Hematopoietic multipotent progenitor cell treated with erythropoietin and hydrocortisone succinate and interleukin-3 and kit ligand, for 8 days (in vitro differentiated cells): ENCODE data around the gene NRP2.

Source experiments
- DNase-seq: peaks from one replicate; pipeline ENCODE4 v3.0.0-alpha.2; 2015

The NRP2 gene

DNA sequence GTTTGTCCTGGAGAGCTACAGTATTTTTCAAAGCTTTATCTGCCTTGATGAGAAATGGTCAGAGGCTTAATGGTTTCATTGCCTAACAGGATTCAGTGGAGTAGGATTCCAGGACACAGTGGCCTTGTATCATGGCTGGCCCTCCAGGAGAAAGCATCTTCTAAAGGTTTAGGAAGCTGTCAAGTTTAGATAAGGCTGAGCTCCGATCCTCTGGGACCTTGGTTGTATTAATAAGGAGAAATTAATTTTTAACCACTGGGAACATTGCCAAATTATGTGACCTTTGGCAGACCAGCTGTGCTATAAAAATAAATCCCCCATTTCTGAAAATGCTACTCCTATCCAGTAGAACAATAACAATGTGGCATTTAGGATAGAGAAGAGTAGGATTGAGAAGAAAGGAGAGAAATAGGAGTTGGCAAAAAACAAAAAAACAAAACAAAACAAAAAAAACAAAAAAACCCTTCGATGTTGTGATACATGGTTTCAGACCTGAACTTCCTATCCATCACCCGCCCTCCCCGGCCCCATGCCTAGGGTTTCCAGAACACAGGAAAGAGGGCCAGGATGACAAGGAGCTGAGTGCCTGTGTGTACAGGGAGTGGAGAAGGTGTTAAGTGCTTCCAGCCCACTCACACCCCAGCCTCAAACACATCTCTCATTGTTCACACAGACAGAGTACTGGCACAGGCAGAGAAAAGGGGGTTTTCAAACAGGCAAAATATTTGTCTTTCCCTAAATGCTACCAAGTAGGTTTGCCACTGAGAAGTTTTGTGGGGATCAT is 6.3 kb downstream of the NRP2 start:
- no peak for DNase-seq

GRCh38 chr2:205689820-205690219 is 7.5 kb downstream of the NRP2 start:
- DNase-seq: no peak

GRCh38 chr2:205692104-205692503 is 9.8 kb downstream of the NRP2 start:
- DNase-seq: no peak

DNA sequence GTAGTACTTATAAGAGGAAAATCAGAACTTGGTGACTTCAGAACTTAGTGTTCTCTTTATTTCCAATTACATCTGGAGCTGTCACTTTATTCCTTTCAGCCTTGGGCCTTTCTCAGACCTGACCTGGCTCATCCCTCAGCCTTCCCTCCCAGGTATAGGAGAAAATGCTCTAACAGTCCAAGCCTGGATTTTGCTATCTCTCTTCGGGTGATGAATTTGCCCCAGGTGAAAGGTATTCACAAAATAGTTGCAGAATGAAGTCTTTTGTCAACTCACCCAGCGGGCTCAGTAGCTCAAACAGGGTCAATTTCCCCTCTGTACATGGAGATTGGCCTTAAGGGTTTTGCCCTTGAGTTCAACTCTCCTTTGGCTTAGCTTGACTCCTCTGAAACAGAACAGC is 12.0 kb downstream of the NRP2 start:
- DNase-seq: no peak

- DNase-seq: no peak
Observed at GRCh38 chr2:205695460-205695991, 13.2 kb downstream of the NRP2 start.

- no peak for DNase-seq
Observed at GRCh38 chr2:205696331-205696926, 14.1 kb downstream of the NRP2 start.

GRCh38 chr2:205696927-205697441 is 14.7 kb downstream of the NRP2 start:
- no peak for DNase-seq

DNA sequence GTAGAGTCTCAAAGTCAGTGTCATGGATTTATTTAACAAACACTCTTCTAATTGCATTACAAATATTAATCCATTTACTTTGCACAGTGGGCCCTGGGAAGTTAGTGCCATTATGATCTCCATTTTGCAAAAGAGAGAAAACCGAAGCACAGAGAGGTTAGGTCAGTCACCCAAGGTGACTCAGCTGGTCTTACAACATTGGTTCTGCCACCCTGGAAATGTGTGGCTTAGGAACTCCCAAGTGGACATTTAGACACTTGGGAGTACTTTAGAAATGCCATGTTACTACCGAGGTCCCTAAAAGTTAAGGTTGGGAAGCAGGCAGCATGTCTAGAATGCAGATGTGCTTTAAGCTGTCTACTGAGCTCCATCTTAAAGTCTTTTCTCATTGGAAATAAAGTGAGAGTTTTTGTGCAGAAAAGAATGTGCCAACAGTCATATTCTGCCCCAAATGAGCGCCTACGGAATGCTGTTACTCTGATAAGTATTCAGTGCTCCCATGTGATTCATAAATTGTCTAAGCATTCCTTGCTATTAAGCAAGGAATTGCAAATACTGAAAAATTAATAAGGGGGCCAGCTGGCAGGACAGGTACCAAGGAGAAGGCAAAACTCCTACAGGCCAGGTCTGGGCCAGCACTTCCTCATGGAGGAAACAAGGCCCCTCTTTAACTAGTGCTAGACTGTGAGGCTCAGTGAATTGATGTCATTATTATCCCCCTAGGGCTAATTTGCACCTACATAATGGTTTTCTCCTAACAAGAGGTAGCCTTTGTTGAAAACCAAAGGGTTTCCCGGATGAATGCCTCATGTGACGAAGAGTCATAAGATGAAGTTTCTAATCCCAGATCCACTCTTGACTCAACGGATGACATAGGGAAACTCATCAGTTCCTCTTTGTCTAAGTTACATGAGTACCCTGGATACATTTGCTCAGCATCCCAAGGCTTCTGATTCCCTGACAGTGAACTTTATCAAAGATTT is 16.3 kb downstream of the NRP2 start:
- DNase-seq: no peak

GRCh38 chr2:205699515-205700289 is 17.4 kb downstream of the NRP2 start:
- no peak for DNase-seq

DNA sequence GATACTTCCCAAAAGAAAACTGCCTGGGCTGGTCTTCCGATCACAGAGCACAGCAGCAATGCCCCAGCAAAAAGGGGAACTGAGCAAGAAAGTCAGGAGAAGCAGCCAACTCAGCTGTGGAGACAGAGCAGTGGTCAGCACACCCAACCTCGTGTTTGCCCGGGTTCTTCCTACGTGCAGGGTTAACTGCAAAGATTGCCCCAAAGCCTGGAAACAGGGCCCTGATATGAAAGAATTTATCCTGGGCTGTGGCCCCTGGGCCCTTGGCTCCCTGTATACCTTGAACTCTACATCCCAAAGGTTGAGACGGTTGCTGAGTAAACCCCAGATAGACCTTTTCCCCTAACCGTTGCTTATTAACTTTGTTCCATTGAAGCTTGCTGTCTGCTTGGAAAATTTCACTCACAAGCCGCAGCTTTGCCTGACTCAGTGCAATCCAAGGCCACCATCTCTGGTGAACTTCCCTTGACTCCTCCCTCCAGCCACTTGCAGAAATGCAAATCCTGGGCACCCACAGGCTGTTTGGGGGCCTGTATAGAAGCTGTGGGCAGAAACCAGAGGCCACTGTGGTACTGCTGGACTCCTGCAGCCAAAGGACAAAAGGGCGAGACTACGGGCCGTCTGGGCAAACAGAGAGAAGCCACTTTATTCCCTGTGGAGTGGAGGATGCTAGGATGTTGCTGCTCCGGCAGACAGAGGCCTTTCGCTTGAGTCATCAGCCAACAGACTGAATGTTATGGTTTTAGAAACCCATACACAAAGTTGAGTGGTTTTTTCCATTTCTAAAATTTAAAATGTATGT is 18.2 kb downstream of the NRP2 start:
- DNase-seq: no peak

GRCh38 chr2:205701509-205701908 is 19.2 kb downstream of the NRP2 start:
- no peak for DNase-seq

- DNase-seq: no peak
Observed at GRCh38 chr2:205702576-205702975, 20.3 kb downstream of the NRP2 start.

DNA sequence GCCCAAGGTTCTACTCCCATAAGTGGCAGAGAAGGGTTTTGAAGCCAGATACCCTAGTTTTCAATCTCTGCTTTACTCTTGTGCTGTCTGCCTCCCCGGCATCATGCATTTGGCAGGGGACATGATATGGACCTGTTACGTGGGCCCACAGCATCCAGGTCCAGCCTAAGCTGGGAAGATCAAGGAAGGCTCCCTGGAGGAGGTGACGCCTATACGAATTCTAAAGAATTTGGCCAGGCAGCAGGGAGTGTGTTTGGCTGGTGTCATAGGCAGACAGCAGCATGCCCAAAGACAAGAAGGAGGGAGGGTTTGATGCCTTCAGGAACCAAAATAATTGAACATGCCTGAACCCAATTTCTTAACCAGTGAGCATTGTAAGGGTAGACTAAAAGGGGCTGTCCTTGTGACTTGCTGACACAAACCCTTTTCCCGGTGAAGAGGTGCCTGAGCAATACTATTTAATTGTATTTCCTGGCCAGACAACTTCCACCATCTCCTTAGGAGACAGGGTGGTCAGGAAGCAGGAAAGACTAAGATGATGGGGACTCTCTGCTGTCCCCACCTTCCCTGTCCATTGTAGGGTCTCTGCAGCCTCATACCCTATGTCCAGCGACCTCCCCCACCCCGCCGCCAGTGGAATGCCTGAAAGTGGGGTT is 21.3 kb downstream of the NRP2 start:
- no peak for DNase-seq

DNA sequence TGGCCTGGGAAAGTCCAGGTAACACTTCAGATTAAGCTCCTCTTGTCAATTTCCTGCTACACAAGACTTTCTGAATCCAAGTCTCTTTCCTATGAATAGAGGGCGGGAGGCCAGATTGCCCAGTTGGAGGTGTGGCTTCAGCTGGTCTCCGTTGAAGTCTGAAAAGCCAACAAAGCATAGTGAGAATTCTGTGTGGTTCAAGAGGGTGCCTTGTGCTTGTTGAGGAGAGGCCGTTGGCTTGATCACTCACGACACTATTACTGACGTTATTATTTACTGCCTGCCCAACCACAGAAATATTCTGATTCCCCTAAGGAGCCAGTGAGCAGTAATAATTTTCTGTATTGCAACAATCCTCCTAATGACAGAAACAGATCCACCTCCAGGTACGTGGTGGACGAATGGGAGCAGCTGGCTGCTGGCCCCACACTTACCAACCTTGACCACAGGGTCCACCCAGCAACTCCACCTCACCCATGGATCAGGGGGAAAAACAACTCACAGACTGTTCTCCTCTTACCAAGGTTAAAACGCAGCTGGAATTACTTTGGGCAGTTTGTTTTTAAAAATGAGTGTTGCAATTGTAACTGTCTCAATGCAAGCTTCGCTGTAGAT is 21.9 kb downstream of the NRP2 start:
- no peak for DNase-seq

- DNase-seq: no peak
Observed at GRCh38 chr2:205705511-205706349, 23.4 kb downstream of the NRP2 start.

DNA sequence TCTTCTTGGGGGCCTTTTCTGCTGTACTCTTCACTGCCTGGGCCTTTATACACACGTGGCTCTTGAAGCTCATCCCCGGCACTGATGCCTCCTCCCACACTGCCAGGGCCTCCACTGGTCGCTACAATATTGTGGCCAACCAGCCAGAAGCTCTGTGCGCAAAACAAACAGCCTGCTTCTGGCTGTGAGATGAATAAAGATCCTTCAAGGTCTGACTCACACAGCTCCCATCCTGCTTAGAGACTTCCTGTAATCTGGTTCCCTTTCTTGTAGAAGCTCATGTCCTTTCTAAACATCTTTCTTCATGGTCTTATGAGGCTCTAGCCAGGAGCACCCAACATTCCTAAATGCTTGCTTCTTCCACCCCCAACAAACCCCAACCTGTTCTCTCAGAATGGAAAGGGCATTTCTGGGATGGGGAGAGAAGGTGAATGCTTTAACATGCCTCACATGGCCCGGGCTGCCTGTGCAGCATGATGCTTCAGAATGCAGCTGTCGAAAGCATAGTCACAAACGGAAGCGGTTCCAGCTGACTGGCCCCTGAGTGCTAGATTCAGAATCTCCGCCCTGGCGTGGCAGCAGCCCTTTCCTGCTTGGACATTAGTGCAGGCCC is 24.6 kb downstream of the NRP2 start:
- no peak for DNase-seq

DNA sequence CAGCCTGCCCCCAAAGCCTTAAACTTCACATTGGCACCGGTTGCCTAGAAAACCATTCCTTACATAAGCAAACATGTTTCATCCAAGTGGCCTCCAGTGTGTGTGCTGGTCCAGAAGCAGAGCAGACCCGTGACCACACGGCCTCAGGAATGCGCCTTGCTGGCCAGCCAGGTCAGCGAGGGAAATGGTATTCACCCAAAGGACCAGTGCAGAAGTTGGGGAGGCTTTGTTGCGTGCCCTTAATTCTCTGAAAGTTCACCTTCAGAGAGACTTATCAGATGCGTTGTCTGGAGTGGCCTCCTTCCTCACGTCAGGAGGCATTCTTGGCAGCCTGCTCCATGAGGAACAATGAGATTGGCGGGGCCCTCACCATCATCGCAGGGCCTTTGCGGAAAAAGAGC is 25.9 kb downstream of the NRP2 start:
- no peak for DNase-seq

GRCh38 chr2:205709319-205709718 is 27.0 kb downstream of the NRP2 start:
- no peak for DNase-seq

- no peak for DNase-seq
Observed at GRCh38 chr2:205712508-205712907, 30.2 kb downstream of the NRP2 start.
